HepG2 (cell line): ENCODE measurements around the gene BORCS5. TPM values are rescaled to one million over a fixed set of nuclear protein-coding genes. Genes with fewer than 3 reads are reported as not detected.

Source experiments
- CAMTA2 ChIP-seq: sonication (generic); formaldehyde crosslinking; IDR thresholded peaks from 2 replicates; pipeline ENCODE4 v1.4.0; 2020; ENCODE audit warnings: mild to moderate bottlenecking, missing genetic modification reagents, borderline replicate concordance
- CC2D1A ChIP-seq: sonication (generic); formaldehyde crosslinking; IDR thresholded peaks from 2 replicates; pipeline ENCODE4 v1.8.1; 2023; ENCODE audit warnings: mild to moderate bottlenecking, missing genetic modification reagents
- ELF3 ChIP-seq: IDR thresholded peaks from 2 replicates; pipeline ENCODE4 v1.6.1; 2016; ENCODE audit warnings: missing genetic modification reagents, missing compliant biosample characterization
- FIP1L1 ChIP-seq: fragments of 200-400 bp; formaldehyde crosslinking; IDR thresholded peaks from 2 replicates; pipeline ENCODE4 v1.6.1; 2018; ENCODE audit warnings: low read depth, mild to moderate bottlenecking, low read length, moderate library complexity, borderline replicate concordance; ENCODE audit not compliant: insufficient read depth
- HES4 ChIP-seq: sonication (generic); formaldehyde crosslinking; IDR thresholded peaks from 2 replicates; pipeline ENCODE4 v1.9.0; 2021; ENCODE audit warnings: mild to moderate bottlenecking, missing genetic modification reagents, borderline replicate concordance
- HNRNPK ChIP-seq: fragments of 200-400 bp; formaldehyde crosslinking; IDR thresholded peaks from 2 replicates; pipeline ENCODE4 v1.6.1; 2018; ENCODE audit warnings: low read length, low read depth, moderate library complexity, mild to moderate bottlenecking; ENCODE audit not compliant: poor library complexity, severe bottlenecking
- IRX3 ChIP-seq: sonication (generic); formaldehyde crosslinking; IDR thresholded peaks from 2 replicates; pipeline ENCODE4 v1.8.1; 2023; ENCODE audit warnings: mild to moderate bottlenecking, low read depth, missing genetic modification reagents, borderline replicate concordance
- KDM5B ChIP-seq: sonication (generic); formaldehyde crosslinking; IDR thresholded peaks from 2 replicates; pipeline ENCODE4 v1.4.0; 2020; ENCODE audit warnings: missing genetic modification reagents, mild to moderate bottlenecking, borderline replicate concordance
- KDM6A ChIP-seq: IDR thresholded peaks from 2 replicates; pipeline ENCODE4 v1.6.1; 2016; ENCODE audit warnings: low read depth
- MED13 ChIP-seq: sonication (generic); formaldehyde crosslinking; IDR thresholded peaks from 2 replicates; pipeline ENCODE4 v1.5.0; 2020; ENCODE audit warnings: missing genetic modification reagents
- MIER3 ChIP-seq: IDR thresholded peaks from 2 replicates; pipeline ENCODE4 v1.6.1; 2016; ENCODE audit warnings: missing compliant biosample characterization, borderline replicate concordance
- NCOA1 ChIP-seq: sonication (generic); formaldehyde crosslinking; IDR thresholded peaks from 2 replicates; pipeline ENCODE4 v1.9.0; 2021; ENCODE audit warnings: missing genetic modification reagents
- NFE2L2 ChIP-seq: fragments of 150-350 bp; IDR thresholded peaks from 2 replicates; pipeline ENCODE4 v1.6.1; 2014; ENCODE audit warnings: low read length
- SP1 ChIP-seq, 2 experiments: fragments of 450-650 bp in 1 of 2; sonication (generic) in 1 of 2; formaldehyde crosslinking in 1 of 2; IDR thresholded peaks; 2 replicates each; pipeline versions ENCODE4 v1.4.0 to v1.6.1; 2016 to 2020; ENCODE audit warnings: missing genetic modification reagents in 1 of 2
- TRIM24 ChIP-seq: sonication (generic); formaldehyde crosslinking; IDR thresholded peaks from 2 replicates; pipeline ENCODE4 v1.8.0; 2022; ENCODE audit warnings: mild to moderate bottlenecking, missing genetic modification reagents
- ZNF234 ChIP-seq: sonication (generic); formaldehyde crosslinking; conservative IDR thresholded peaks from 2 replicates; pipeline ENCODE4 v1.5.1; 2020; ENCODE audit warnings: mild to moderate bottlenecking, missing genetic modification reagents
- ZNF335 ChIP-seq: sonication (generic); formaldehyde crosslinking; IDR thresholded peaks from 2 replicates; pipeline ENCODE4 v1.4.0; 2020; ENCODE audit warnings: missing genetic modification reagents
- ZNF350 ChIP-seq: sonication (generic); formaldehyde crosslinking; IDR thresholded peaks from 2 replicates; pipeline ENCODE4 v1.4.0; 2020; ENCODE audit warnings: mild to moderate bottlenecking, low read depth, missing genetic modification reagents, borderline replicate concordance
- ZNF660 ChIP-seq: sonication (generic); formaldehyde crosslinking; IDR thresholded peaks from 2 replicates; pipeline ENCODE4 v1.5.1; 2020; ENCODE audit warnings: mild to moderate bottlenecking, low read depth, missing genetic modification reagents, borderline replicate concordance
- ZNF781 ChIP-seq: sonication (generic); formaldehyde crosslinking; IDR thresholded peaks from 2 replicates; pipeline ENCODE4 v1.5.1; 2020; ENCODE audit warnings: borderline replicate concordance, mild to moderate bottlenecking, missing genetic modification reagents; ENCODE audit errors: not compliant biosample characterization
- ZSCAN9 ChIP-seq: IDR thresholded peaks from 2 replicates; pipeline ENCODE4 v1.6.1; 2016; ENCODE audit warnings: borderline replicate concordance
- polyA plus RNA-seq, 8 experiments: library from polyadenylated mRNA; depleted of rRNA in 3 of 8; stranded (reverse) in 7 of 8; unstranded in 1 of 8; fragments of >200 nt; fragmentation: Illumina TruSeq in 4 of 8; extraction: Trizol in 4 of 8; gene quantifications; 2 replicates each; pipeline versions ENCODE4 v1.2.1 to v1.2.3, GENCODE V29; 2011 to 2016; ENCODE audit warnings: low read depth in 4 of 8, missing spikeins in 1 of 8, mixed read lengths in 1 of 8; ENCODE audit not compliant: insufficient read depth in 1 of 8
- total RNA-seq, 5 experiments: library from RNA; depleted of rRNA; stranded (reverse); fragments of >200 nt; fragmentation: Illumina TruSeq; extraction: Trizol; gene quantifications; 2 replicates each; pipeline ENCODE4 v1.2.3, GENCODE V29; 2016; ENCODE audit warnings: low read depth in 1 of 5
- TF ChIP-seq, protein P1 (sequence below): sonication (generic); formaldehyde crosslinking; IDR thresholded peaks from 2 replicates; pipeline ENCODE4 v1.4.0; 2020; ENCODE audit warnings: mild to moderate bottlenecking, missing genetic modification reagents
- TF ChIP-seq, protein P2 (sequence below): IDR thresholded peaks from 2 replicates; pipeline ENCODE4 v1.6.1; 2016; ENCODE audit warnings: missing biosample characterization, missing genetic modification reagents, low read depth
- TF ChIP-seq, protein P3 (sequence below): sonication (generic); formaldehyde crosslinking; IDR thresholded peaks from 2 replicates; pipeline ENCODE4 v1.5.0; 2020; ENCODE audit warnings: mild to moderate bottlenecking, missing genetic modification reagents

Gene BORCS5
- total and polyA plus RNA-seq, 2 of the 13 experiments (the other 11 are each of a cell fraction or from before 2014, with no cell fraction given) = 3.9 to 4.7 TPM

DNA sequence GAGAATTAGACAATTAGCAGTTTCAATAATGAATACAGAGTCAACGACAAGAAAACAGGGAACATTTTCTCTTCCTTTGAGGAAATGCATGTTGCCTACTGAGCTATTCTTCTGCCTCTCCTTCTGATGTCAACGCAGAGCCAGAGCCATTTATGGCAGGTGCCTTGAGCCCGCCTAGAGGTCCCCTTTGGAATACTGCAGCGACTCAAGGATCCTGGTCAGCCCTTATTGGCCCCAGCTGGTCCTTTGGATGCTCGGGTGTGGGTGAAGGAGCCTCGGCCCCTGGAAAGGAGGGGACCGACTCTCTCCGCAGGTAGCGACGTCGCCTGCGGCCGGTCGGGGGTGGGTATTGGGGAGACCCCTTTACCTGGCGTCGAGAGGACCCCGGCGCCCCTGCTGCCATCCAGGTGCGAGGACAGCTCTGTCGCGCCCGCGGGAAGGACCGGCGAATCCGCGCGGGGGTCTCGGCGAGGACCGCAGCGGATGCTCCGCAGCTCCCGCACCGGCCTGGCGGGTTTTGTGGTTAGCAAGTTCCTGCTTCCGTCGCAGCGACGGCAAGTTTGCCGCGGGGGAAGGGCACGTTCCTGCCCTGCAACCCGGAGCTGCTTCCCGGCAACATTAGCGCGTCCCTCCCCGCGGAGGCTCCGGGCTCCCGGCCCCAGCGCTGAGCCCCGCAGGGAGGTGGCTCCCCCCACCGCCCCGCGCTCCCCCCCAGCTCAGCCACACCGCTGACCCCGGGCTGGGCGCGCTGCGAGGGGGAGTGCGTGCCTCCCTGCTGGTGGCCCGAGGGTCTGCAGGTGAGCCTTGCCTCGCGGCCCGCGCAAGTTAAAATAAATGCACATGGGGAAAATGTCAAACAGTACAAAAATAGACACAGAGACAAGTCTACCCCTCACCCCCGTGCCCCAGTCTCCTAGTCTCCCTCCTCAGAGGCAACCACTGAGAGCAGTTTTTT, 6.9 kb upstream of the BORCS5 start, which contains the start of gene MANSC1 (continued):
- TF ChIP-seq ZNF781 (CRISPR knock-in tag) = no peak
- TF ChIP-seq ELF3 = peak; percentile 43; the same call in 1 of the 2 replicates
- TF ChIP-seq MIER3 (CRISPR knock-in tag) = no peak
- TF ChIP-seq CC2D1A (CRISPR knock-in tag) = no peak
- TF ChIP-seq HNRNPK = peak; percentile 23
- TF ChIP-seq, protein P1, sequence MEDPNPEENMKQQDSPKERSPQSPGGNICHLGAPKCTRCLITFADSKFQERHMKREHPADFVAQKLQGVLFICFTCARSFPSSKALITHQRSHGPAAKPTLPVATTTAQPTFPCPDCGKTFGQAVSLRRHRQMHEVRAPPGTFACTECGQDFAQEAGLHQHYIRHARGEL (CRISPR knock-in tag) = no peak
- TF ChIP-seq ZNF660 = no peak
- TF ChIP-seq MED13 (CRISPR knock-in tag) = 0 out of 2 replicates have a peak, but pooled peaks have one; percentile 47
- 0 out of 2 replicates have a peak, but pooled peaks have one; percentile 38 for TF ChIP-seq ZNF350 (CRISPR knock-in tag)
- no peak for TF ChIP-seq NFE2L2
- TF ChIP-seq SP1 (IDR thresholded peaks at IDR 0.05) = no peak
- no peak for TF ChIP-seq SP1 (CRISPR knock-in tag; IDR thresholded peaks at IDR 0.05)
- no peak for TF ChIP-seq ZNF335 (CRISPR knock-in tag)
- TF ChIP-seq ZSCAN9 = no peak
- TF ChIP-seq IRX3 (CRISPR knock-in tag) = 0 out of 2 replicates have a peak, but pooled peaks have one; percentile 21
- TF ChIP-seq TRIM24 (CRISPR knock-in tag) = no peak
- TF ChIP-seq NCOA1 (CRISPR knock-in tag) = no peak
- TF ChIP-seq FIP1L1 = no peak
- no peak for TF ChIP-seq KDM6A (CRISPR knock-in tag)
- peak; percentile 83; the same call in 1 of the 2 replicates for TF ChIP-seq HES4
- no peak for TF ChIP-seq ZNF234 (CRISPR knock-in tag)
- TF ChIP-seq, protein P2, sequence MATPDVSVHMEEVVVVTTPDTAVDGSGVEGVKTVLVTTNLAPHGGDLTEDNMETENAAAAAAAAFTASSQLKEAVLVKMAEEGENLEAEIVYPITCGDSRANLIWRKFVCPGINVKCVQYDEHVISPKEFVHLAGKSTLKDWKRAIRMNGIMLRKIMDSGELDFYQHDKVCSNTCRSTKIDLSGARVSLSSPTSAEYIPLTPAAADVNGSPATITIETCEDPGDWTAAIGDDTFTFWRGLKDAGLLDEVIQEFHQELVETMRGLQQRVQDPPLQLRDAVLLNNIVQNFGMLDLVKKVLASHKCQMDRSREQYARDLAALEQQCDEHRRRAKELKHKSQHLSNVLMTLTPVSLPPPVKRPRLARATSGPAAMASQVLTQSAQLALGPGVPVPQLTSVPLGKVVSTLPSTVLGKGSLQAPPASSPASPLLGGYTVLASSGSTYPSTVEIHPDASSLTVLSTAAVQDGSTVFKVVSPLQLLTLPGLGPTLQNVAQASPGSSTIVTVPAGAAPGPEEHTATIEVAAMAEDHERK (CRISPR knock-in tag) = no peak
- 0 out of 2 replicates have a peak, but pooled peaks have one; percentile 24 for TF ChIP-seq CAMTA2 (CRISPR knock-in tag)
- TF ChIP-seq, protein P3, sequence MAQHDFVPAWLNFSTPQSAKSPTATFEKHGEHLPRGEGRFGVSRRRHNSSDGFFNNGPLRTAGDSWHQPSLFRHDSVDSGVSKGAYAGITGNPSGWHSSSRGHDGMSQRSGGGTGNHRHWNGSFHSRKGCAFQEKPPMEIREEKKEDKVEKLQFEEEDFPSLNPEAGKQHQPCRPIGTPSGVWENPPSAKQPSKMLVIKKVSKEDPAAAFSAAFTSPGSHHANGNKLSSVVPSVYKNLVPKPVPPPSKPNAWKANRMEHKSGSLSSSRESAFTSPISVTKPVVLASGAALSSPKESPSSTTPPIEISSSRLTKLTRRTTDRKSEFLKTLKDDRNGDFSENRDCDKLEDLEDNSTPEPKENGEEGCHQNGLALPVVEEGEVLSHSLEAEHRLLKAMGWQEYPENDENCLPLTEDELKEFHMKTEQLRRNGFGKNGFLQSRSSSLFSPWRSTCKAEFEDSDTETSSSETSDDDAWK = no peak
- TF ChIP-seq KDM5B (CRISPR knock-in tag) = peak; percentile 71; the same call in 1 of the 2 replicates
